ENCODE data around the gene SLC15A3. TPM values are rescaled to one million over a fixed set of nuclear protein-coding genes. Genes with fewer than 3 reads are reported as not detected.

Gene SLC15A3
- total RNA-seq, 4 donors from 2014 or later: 6.3 to 16.5 (median 8.9) TPM

DNA sequence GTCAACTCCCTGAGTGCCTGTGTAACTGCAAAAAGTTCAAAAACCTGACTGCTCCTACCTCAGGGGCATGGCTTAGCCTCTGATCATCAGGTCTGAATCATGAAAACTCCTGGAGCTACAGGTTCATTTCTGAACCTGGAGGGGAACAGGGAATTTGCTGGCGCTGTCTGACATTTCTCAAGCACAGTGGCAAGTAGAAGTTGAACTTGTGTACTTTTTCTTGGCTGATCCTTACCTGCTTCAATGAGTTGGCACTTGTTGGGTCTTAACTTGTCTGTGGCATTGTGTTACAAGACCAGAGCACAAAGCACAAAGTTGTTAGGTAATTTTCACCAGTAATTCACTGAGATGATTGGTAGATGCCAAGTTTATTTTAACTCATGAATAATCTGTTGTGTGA lies 34.7 kb downstream of the SLC15A3 start:
- Histone ChIP-seq H3K4me1 (peaks cover 24 to 36% of the 10 kb centered on the region in 2 donors), H3K9me3 (no peaks in the 10 kb centered on the region), H3K27ac (no peak overlapping the region), H3K36me3 (peaks cover 25 to 27% of the 10 kb centered on the region in 2 donors), H3K27me3 (no peaks in the 10 kb centered on the region), H3K4me3 (replicated peaks in 1 of 3) (no peak overlapping the region)
- TF ChIP-seq POLR2A (IDR thresholded peaks at IDR 0.05): no peak
- TF ChIP-seq, protein P1, sequence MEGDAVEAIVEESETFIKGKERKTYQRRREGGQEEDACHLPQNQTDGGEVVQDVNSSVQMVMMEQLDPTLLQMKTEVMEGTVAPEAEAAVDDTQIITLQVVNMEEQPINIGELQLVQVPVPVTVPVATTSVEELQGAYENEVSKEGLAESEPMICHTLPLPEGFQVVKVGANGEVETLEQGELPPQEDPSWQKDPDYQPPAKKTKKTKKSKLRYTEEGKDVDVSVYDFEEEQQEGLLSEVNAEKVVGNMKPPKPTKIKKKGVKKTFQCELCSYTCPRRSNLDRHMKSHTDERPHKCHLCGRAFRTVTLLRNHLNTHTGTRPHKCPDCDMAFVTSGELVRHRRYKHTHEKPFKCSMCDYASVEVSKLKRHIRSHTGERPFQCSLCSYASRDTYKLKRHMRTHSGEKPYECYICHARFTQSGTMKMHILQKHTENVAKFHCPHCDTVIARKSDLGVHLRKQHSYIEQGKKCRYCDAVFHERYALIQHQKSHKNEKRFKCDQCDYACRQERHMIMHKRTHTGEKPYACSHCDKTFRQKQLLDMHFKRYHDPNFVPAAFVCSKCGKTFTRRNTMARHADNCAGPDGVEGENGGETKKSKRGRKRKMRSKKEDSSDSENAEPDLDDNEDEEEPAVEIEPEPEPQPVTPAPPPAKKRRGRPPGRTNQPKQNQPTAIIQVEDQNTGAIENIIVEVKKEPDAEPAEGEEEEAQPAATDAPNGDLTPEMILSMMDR (IDR thresholded peaks at IDR 0.05): no peak
- intact Hi-C loops (cut with DNase I): loop anchor here (10.0 kb wide), 1 partner anchor 248 kb away; the partner anchor contains the start of gene VPS37C
- WGBS, 2 donors: 64 to 73% methylated on average over 1 of the region's 1 CpG
- peak in 1 of 2 donors; percentile 35 for DNase-seq

DNA sequence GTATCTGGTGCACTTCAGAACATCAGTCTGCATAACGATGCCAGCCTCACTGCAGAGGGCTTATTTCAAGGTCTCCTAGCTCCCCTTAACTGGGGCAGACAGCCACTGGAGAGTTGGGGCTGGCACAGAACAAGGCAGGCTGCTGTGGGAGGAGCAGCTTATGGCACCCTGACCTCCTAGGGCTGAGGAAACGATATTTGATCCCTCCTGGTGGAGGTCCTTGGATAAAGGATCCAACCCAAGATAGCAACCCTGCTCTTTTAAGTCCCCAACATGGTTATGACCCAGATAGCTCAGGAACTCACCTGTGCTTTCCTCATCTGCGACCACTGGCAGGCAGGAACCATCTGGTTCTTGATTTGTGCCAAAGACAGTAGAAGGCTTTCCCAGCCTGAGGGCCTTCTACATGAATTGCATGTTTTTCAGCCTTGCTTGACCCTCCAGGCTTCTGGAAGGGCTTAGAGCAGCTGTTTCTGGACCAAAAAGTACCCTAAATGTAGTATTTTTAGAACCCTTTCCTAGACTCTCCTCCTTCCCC lies 35.2 kb downstream of the SLC15A3 start:
- H3K4me1 ChIP-seq: peaks cover 24 to 40% of the 10 kb centered on the region in 2 donors
- TF ChIP-seq POLR2A (IDR thresholded peaks at IDR 0.05): no peak
- TF ChIP-seq, protein P1 (IDR thresholded peaks at IDR 0.05): no peak
- DNase-seq: no peak
- H3K27me3 ChIP-seq: no peaks in the 10 kb centered on the region
- intact Hi-C loops (cut with DNase I): loop anchor here (10.0 kb wide), 1 partner anchor 248 kb away; the partner anchor contains the start of gene VPS37C
- H3K9me3 ChIP-seq: no peaks in the 10 kb centered on the region
- H3K36me3 ChIP-seq: peaks cover 19 to 22% of the 10 kb centered on the region in 2 donors
- H3K27ac ChIP-seq: no peak overlapping the region
- WGBS, 2 donors: 76 to 80% methylated on average over 3 of the region's 3 CpGs
- H3K4me3 ChIP-seq (replicated peaks in 1 of 3): no peak overlapping the region

DNA sequence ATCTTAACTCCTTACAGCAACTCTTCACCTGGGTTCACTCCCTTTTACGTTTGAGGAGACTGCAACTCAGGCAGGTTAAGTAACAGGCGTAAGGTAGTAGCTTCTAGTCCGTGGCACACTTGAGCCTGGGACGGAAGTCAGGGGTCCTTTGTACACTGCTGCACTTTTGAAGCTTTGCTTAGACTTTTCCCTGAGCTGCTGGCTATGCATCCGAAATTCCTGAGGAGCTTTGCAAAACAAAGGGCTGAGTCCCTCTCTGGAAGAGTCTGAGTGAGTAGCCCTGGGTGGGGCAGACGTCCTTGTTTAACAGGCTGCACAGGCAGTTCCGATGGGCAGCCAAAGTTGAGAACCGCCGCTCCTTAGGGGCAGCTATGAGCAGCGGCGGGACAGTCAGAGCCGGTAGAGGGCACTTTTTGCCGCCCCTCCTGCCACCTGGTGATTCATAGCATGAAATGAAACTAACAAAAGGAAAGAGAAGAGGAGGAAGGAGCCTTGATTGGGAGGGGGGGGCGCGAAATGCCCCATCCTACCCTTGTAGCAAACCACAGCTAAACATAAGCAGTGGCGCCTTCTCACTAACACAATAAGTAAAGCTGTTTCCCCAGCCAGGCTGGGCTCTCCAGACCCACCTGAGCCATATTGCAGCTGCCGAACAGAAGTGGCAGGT lies 36.6 kb downstream of the SLC15A3 start:
- Histone ChIP-seq H3K4me3 (replicated peaks in 1 of 3) (peak overlapping the region in 1 of 3 donors; percentile 82), H3K27me3 (no peaks in the 10 kb centered on the region), H3K27ac (peak overlapping the region in 2 of 3 donors; percentile 67 to 70), H3K36me3 (peaks cover 6 to 9% of the 10 kb centered on the region in 2 donors), H3K9me3 (no peaks in the 10 kb centered on the region), H3K4me1 (peaks cover 24 to 41% of the 10 kb centered on the region in 2 donors)
- TF ChIP-seq POLR2A (IDR thresholded peaks at IDR 0.05): no peak
- TF ChIP-seq, protein P1 (IDR thresholded peaks at IDR 0.05): peak in 3 of 6 experiments; percentile 15 to 34 (median 27)
- intact Hi-C loops (cut with DNase I): loop anchor here (10.0 kb wide), 1 partner anchor 249 kb away; the partner anchor contains the start of gene VPS37C
- peak; percentile 75 to 76 for DNase-seq
- WGBS, 2 donors: 7 to 9% methylated on average over 17 of the region's 17 CpGs

DNA sequence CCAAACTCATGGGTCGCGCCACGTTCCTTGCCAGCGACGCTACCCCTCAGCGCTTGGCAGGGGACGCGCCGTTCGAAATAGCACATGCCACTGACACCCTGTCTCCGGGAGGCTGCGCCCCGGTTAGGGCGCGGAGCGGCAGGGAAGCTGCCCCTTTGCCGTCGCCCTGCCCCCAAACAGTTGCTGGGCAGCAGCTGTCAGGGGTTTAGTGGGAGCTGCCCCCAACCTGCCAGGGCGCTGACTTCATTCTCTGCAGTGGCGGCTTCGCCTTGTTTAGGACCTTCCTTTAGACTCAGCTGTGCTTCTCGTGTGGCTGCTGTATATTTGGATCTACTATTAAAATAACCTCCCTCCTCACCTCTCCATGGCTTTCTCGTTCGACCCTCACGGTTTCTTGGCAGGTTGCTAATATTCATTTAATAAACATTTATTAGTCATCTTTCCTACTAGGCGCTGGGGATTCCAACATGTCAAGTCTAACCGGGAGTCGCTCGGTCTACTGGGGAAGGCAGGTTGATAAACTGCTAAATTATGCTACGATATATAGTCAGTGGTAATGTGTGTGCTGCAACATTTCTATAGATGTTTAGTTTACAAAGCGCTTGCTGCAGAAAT lies 37.2 kb downstream of the SLC15A3 start:
- intact Hi-C loops (cut with DNase I): loop anchor here (10.0 kb wide), 1 partner anchor 250 kb away; the partner anchor contains the start of gene VPS37C
- no peaks in the 10 kb centered on the region for H3K9me3 ChIP-seq
- peak; percentile 42 to 48 for DNase-seq
- H3K4me1 ChIP-seq: peaks cover 24 to 41% of the 10 kb centered on the region in 2 donors
- peaks cover 0 to 2% of the 10 kb centered on the region in 2 donors for H3K36me3 ChIP-seq
- H3K27me3 ChIP-seq: no peaks in the 10 kb centered on the region
- H3K4me3 ChIP-seq (replicated peaks in 1 of 3): peak overlapping the region; percentile 11 to 82 (median 21)
- peak overlapping the region in 2 of 3 donors; percentile 86 to 93 for H3K27ac ChIP-seq
- TF ChIP-seq POLR2A (IDR thresholded peaks at IDR 0.05): no peak
- TF ChIP-seq, protein P1 (IDR thresholded peaks at IDR 0.05): no peak
- WGBS, 2 donors: 3 to 7% methylated on average over 13 of the region's 31 CpGs

Measured in thyroid gland (tissue), 4 donors.